Stimulated activated CD8-positive, alpha-beta memory T cell treated with anti-CD3 and anti-CD28 coated beads, Interleukin-4, amount 100 ng/mL, for 48 hours (primary cell): ENCODE data around the gene DNM3.

Source experiments
- DNase-seq: peaks from one replicate; pipeline ENCODE4 v3.0.0-alpha.2; 2020

Gene DNM3

DNA sequence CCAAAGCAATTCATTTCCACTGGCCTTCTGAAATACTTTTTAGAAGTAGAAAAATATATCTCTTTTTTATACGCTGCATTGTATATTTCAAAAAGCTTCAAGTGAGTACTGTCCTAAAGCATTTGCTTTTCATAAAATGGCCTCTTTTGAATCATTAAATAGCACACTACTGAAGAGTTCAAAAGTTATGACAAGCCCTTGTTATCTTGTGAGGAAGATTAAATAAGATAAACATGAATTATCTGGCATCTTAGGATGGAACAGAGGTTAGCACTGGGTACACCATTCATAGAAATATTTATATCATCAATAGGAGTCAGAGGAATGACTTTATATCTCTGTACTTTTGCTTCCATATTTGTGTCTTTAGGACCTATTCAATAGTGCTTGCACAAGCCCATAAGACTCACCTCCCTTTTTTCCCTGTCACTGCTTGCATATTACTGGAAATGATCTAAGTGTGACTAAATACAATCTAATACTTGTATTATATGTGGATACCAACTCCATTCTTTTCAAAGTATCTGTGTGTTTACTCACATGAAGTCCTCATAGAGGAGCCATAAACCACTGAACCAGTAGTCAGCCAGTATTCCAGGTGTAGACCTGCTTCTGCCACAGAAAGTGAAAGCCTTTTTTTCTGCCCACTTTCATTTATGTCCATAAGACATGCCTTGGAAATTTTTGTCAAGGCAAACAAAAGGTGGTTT is 305.0 kb downstream of the DNM3 start:
- DNase-seq: no peak

DNA sequence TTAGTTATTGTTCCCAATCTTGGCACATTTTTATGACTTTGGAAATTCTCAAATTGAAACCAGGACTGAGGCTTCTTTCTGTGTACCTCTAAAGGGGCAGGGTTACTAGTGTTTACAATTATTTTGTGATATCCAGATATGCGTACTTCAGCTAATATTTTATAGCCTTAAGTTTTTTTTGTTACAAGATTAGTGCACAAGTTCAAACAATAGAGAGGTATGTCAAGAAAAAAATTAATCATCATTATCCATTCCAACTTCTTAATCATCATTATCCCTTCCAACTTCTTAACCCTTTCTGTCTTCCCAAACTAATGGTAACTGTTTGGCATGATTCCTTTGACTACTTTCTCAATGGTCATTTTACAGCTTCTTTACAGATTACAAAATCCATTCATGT is 306.2 kb downstream of the DNM3 start:
- DNase-seq: no peak

DNA sequence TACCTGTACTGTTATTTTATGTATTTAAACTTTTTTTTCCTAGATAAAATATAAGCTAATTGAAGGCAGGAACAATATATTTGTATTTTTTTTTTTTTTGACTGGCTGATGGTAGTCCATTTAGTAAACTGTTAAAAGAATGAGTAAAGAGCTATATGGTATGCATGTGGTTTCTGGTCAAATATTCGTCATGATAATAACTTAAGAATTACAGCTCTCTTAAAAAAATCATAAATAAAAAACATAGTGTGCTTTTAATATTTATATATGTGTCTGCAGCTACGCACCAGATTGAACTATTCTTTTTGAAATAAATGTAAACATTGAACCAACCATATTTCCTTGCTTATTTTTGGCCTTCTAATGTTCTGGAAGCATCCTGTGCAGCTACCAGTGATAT is 306.9 kb downstream of the DNM3 start:
- DNase-seq: no peak

DNA sequence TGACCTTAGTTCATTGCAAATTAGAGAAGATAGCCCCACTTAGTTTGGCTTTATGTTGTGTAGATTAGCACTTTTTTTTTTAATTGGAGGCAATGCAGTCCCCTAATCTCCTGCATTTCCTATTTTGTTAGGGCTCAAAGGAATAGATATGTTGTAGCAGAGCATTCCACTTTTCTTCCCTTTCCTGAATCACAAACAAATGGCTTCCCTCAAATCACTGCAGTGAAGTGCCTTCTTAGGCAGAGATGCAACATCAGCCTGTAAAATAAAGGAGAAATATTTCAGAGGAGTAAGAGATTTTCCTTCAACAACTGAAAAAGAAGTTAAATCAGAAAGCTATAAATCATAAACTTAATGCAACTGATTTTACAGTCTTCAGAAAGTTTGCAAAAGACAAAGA is 307.4 kb downstream of the DNM3 start:
- no peak for DNase-seq

DNA sequence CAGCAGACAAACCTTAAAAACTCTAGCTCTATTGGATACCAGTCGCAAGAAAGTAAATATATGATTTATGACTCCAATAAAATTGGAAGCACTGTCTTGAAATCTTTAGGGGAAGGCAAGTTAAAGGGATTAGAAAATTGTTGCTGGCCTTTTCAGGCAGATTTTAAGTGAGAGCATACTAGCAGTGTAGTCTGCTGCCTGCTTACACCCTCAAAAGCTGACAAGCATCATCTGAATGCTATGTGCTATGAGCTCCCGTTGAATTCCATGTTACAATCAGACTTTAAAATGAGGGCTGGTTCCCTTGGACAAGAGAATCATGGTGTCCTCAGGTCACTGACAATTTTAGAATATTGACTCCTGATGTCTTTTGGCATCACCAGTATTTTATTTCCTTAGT is 308.0 kb downstream of the DNM3 start:
- DNase-seq: no peak

DNA sequence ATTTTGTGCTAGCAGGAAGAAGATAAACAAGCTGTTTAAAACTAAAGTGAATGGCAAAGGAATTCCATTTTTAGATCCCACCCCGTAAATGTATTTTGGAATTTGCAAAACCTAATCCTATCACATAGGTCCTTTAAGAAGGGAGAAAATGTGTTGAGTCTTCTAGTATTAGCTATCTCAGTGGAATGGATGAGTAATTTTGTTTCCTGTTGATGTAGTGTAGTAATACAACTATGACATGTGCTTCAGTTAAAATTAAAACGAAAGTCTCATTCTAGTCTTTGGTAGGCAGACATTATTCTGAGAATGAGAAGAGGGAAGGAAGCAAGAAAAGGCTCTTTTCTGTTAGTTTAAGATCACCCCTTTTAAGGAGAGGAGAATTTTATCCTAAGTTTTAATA is 313.3 kb downstream of the DNM3 start:
- no peak for DNase-seq

DNA sequence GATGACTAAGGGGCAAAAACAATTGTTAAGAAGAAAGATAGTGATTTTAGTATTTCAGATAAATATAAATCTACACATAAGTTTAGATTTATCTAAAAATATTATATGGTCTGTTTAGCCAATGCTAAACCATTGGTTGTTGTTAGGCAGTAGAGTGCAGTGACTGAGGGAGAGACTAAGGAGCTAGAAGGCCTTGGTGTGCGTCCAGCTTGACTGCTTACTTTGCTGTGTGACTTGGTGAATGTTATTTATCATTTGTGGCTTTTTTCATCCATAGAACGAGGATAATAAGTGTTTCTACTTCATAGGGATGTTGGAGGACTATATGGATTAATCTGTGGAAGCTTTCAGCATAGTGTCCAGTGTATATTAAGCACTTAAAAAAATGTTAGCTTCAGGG is 314.5 kb downstream of the DNM3 start:
- DNase-seq: no peak

DNA sequence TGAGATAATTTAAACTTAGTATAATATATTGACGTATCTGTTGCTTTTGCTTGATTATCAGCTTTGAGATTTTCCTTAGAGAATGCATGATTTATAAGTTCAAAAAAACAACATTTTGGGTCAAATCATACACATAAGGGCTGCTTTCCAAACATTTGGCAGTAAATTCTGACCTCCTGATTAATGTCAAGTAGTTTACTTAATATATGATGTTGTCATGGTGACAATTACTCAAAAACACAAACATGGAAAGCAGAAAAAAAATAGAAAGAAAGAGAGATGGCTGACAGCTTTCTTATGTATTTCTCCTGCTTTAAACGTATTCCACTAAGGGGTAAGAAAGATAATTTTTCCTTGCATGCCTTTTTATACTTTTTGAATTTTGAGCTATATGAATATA is 320.9 kb downstream of the DNM3 start:
- no peak for DNase-seq

DNA sequence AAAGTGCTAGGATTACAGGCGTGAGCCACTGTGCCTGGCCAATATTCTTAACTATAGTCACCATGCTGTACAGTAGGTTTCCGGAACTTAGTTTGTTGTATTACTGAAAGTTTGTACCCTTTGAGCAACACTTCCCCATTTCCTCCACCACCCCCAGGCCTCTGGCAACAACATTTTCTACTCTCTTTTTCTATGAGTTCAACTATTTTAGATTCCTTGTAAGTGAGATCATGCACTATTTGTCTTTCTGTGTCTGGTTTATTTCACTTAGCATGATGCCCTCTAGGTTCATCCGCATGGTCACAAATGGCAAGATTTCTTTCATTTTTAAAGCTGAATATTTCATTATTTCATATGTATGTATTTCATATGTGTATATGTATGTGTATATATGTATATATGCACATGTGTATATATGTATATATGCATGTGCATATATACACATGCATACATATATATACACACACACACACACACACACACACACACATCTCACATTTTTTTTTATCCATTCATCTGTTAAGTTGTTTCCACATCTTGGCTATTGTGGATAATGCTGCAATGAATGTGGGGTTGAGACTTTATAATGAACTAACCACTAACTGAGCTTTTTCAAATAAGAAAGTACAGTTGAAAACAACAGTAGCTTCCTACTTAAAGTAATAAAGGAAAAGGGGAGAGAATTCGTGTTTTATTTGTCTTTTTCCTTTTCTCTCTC is 322.4 kb downstream of the DNM3 start:
- DNase-seq: no peak

DNA sequence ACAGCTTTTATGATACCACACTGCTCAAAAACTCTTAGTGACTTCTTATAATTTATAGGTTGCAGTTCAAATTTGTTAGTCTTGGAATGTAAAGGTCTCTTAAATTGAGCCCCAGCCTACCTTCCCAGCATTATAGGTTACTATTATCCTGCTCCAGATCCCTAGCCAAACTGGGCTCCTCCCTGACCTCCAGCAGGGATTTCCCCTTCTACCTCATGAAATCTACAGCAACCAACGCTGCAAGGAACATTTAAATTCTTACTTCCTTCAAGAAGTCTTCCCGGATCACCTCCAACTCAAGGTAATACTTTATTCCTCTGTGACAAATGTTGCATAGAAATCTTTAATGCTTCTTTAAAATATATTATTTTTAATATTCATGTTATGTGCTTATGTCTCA is 324.1 kb downstream of the DNM3 start:
- no peak for DNase-seq

DNA sequence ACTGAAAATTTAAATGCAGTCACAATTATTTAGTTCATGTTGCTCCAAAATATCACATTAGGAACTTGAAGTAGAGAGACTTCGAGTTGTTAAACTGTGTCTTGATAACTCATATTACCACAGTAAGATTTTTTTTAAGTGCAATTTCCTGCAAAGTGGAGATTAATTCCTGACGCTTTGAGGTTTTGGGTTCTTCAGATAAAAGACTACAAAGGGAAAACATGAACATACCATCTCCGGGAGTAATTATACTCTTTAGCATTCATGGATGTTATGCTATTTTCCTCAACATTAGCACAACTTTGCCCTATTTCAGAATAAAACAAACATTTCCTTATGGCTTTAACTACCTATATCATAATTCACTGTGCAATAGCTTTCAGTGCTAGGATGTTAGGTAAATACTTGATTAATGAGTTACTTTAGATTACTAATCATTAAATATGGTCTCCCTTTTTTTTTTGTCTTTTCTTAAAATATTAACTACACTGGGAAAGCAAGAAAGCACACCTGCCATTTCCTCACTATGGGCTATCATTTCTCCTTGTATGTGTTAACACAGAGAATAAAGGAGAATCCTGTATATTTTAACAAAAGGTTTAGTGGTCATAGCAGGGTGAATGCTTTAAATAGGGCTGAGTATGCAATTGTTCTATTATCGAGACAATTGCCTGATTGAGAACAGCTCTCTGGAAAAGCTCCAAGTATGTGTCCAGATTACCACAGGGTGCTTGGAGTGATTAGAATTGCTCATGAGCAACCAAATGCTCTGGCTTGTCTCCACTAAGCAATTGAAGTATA is 326.7 kb downstream of the DNM3 start:
- DNase-seq: no peak

DNA sequence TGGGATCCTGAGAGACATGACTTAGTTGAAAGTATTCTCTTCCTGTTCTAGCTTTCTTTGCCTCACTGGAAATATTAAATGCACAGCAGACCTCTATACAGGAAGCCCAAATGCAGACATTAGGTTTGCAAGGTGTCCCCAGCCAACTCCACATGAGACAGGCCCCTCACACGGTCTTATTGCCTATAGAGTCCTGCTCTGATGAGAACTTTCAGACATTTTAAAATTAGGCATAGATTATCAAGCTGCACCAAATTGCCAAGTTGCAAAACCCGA is 327.2 kb downstream of the DNM3 start:
- no peak for DNase-seq

DNA sequence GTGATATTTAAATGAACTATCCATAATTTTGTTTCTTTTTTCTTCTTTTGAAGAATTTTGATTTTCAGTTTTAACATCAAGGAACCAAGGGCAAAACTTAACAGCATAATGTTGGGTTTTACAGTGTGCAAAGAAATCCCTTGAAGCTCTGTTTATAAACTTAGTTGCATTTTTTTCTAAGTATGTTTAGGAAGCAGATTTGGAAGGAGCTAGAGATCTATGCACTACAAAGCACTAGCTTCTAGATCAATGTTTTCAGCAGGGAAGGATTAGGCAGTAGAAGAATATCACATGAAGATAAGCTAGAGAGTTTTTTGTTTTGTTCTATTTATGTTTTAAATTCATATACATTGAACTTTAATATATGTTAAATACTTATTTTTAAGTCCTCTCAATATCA is 328.5 kb downstream of the DNM3 start:
- no peak for DNase-seq

DNA sequence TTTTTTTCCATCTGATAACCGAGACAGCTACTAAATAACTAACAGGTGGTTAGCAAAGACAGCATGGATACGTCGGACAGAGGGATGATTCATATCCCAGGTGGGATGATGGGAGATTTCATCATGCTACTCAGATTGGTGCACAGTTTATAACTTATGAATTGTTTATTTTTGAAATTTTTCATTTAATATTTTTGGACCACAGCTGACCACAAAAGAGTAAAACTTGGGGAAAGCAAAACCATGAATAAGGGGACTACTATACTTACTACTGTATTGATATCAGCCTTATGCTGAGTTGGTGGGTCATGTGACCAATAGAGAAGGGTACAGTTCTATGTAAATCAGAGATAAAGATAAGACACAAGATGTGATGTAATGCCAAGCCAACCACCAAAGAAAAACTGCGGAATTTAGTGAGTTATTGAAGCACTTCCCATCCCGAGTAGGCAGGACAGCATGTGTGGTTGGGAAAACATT is 331.1 kb downstream of the DNM3 start:
- DNase-seq: no peak

DNA sequence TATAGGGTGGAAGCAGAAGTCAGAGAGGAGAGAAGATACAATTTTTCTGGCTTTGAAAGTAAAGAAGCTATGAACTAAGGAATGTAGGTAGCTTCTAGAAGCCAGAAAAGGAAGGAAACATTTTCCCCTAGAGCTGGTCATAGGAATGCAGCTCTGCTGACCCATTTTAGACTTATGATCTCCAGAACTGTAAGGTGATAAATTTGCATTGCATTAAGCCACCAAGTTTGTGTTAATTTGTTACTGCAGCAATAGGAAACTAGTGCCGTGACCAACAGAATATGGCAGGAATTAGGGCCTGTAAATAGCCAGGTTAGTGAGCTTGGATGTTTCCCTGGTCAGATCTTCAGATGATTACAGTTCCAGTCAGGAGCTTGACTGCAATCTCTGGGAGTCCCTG is 334.9 kb downstream of the DNM3 start:
- no peak for DNase-seq

DNA sequence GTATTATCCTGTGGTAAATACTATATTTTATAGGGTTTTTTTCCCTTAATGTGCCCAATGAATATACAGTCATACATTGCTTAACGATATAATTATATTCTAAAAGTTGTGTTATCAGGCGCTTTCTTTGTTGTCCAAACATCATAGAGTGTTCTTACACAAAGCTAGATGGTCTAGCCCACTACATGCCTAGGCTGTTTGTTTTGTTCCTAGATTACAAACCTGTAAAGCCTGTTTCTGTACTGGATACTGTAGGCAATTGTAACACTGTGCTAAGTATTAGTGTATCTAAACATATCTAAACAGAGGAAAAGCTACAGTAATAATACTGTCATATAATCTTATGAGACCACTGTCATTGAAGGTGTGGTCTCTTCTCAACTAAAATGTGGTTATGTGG is 336.6 kb downstream of the DNM3 start:
- DNase-seq: no peak

DNA sequence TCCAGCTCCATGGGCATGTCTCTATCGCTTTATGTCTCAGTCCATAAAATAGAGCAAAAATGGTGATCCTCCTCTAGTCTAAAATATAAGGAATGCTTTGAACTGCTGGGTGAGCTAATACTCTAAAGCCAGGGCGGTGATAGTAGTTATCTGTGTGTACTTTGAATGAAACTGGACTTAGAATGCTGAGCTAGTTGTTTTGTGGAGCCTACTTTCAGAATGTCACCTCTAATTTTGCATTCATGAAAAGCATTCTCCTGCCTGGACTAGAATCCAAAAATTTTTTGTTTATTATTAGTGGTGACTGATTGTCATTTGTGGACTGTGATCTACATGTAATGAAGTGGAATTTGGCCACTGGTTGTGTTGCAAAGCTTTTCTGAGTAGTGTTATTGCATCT is 337.6 kb downstream of the DNM3 start:
- no peak for DNase-seq

DNA sequence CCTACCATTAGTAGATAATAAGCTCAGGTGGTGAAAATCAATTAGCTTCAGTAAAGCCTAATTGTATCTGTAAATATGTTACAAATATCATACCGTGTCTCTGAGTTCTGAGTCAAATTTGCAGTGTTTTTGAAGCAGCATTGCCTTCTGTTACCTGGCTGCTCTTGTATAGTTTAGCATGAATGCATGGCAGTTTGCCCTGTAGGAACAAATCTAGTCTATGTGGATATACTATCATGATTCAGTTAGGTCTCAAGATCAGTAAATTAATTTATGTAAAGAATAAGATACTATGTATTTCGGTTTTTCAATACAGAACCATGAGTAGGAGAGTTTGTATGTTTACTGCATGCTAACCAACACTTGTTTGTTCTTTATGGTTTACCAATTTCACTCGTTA is 338.6 kb downstream of the DNM3 start:
- no peak for DNase-seq

DNA sequence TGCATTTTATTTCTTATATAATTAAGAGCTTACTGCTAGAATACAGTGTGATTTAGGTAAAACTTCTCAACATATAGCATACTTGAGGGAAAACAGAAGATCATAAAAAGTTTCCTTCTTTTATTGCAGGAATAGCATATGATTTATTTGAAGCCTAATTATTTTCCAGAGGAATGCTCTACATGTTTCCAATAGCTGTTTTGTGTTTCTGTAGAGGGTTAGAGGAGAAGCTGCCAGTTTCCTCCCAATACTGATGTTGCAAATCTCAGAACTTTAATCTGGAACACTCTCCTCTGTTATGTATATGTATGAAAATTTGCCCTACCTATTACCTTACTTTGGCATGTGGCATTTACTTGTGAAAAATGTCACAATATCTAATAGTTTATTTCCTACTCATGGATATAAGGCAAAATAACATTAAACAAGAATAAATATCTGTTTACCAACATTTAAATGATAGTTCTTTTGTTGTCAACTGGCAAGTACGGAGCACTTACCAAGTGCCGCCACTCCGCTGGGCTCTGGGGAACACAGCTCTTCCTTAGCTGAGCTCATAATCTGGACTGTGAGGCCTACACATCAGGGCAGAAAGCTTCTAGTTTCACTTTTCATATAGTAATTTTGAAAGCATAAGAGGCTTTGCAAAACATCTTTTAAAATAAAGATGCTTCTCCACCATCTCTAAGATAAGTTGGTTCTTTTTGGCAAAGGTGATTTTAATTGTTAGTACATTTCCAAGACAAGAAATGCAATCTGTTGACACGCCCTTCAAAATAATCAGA is 339.4 kb downstream of the DNM3 start:
- peak; percentile 55 for DNase-seq

DNA sequence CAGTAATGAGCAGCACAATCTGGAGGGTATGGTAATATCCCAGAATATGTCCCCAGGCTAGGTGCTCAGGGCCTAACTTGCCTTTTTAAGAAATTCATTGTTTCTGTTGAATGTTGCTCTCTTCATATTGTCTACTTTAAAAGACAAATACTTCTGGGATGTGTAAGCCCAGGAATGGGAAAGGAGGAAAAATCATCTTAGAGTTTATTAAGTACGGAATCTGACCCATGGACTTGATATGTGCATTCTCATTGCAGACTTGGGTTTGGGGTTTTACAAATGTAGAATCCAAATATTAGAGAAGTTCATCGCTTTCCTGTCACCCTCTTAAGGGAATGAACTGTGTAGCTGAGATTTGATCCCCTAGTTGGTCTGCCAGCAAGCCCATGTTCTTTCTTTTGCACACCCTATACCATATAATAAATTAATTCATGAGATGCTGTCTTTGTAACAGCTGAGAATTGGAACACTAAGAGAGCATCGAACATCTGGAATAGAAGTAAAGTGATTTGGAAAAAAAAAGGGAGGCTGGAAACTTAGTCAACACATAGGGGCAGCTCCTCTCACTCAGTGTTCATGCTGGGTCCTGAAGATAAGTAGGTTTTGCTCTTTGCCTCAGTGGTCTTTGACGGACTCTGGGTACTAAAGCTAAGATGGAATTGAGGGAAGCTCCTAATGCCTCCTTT is 343.4 kb downstream of the DNM3 start:
- no peak for DNase-seq

DNA sequence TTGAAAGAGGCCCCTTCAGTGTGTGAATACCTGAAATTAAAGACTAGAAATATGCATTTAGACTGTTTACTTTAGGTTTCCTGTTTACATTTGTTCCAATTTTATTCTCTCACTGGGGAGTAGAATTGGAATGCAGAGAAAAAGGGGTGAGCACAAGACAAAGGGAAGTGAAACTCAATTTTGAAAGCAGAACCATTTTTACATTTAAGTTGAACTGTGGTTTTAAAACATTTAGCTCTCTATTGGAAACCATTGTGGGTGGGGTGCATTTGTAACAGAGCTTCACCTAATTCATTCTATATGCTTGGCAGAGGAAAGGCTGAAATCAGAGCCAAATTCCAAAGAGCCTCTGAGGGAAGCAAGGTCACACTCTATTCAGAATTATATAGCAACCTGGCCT is 343.9 kb downstream of the DNM3 start:
- DNase-seq: no peak

DNA sequence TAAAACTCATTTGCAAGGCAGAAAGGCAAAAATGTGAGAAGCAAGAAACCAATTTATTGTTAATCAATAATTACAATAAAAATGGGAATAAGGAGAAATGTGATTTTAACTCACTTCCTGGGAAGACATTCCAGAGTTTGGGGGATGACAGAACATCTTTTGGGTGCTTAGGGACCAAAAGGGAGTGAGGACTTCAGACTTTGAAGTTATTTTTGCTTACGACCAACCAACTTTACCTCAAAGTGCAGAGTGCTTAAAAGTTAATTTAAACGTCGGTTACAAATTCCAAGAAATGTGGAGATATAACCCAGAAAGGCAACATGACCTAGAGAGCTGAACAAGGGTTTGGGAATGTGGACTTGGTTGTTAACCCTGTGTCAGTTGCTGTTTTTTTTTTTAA is 344.7 kb downstream of the DNM3 start:
- no peak for DNase-seq

DNA sequence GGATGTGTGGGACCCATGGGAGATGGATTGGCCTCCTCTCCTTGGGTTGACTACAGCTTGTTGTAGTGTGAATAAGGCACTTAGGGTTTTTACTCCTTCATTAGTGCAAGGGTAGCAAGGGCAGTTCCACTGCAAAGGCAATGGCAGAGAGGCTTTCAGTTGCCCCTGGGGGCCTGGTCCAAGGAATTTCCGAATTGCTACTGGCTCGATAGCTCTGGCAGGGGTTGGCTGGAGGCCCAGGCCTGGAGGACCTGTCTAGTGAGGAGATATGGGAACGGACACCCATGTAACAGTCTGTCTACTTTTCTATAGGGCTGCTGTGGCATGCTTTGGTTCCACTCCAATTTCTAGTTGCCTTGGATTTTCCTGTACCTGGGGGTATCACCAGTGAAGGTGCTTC is 360.3 kb downstream of the DNM3 start:
- DNase-seq: no peak
